ENCODE measurements around the gene POLR3H.

The POLR3H gene

DNA sequence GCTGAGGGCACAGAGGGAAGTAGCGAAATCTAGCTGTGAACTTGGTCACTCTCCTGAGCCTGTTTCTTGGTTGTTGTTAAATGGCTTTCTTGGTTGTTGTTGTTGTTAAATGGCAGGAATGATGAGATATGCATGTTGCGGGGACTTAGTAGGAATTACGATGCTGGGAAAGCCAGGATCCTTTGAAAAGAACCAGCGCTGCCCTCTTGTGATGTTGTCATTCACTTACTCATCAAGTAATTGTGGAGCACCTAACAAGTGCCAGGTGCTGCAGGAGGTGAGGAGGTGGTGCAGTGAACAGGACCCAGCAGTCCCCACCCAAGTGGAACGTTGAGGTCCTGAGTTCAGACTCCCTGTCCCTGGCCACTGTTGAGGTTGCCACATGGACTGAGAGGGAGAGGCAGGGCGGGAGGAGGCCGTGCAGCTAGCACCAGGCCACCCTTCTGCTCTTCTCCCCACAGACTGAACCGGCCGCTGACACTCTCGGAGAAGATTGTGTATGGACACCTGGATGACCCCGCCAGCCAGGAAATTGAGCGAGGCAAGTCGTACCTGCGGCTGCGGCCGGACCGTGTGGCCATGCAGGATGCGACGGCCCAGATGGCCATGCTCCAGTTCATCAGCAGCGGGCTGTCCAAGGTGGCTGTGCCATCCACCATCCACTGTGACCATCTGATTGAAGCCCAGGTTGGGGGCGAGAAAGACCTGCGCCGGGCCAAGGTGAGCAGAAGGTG lies 36.8 kb downstream of the POLR3H start:
- H3K9me3 ChIP-seq (ENCODE audit: severe bottlenecking) = no peaks in the 10 kb centered on the region
- no peaks in the 10 kb centered on the region for H3K27me3 ChIP-seq (ENCODE audit: insufficient read depth, poor library complexity, severe bottlenecking)
- ATAC-seq (ENCODE audit: low read depth) (no peak), DNase-seq (ENCODE audit: low spot score) (no peak)
- peaks cover 27% of the 10 kb centered on the region for H3K36me3 ChIP-seq (ENCODE audit: low read depth)
- H3K4me1 ChIP-seq (ENCODE audit: insufficient read depth, poor library complexity, severe bottlenecking) = peaks cover 1% of the 10 kb centered on the region
- TF ChIP-seq CTCF (IDR thresholded peaks at IDR 0.05; ENCODE audit: poor library complexity, severe bottlenecking) = no peak
- H3K27ac ChIP-seq (ENCODE audit: poor library complexity, severe bottlenecking) = no peak overlapping the region
- no peak overlapping the region for H3K4me3 ChIP-seq (ENCODE audit: severe bottlenecking)

DNA sequence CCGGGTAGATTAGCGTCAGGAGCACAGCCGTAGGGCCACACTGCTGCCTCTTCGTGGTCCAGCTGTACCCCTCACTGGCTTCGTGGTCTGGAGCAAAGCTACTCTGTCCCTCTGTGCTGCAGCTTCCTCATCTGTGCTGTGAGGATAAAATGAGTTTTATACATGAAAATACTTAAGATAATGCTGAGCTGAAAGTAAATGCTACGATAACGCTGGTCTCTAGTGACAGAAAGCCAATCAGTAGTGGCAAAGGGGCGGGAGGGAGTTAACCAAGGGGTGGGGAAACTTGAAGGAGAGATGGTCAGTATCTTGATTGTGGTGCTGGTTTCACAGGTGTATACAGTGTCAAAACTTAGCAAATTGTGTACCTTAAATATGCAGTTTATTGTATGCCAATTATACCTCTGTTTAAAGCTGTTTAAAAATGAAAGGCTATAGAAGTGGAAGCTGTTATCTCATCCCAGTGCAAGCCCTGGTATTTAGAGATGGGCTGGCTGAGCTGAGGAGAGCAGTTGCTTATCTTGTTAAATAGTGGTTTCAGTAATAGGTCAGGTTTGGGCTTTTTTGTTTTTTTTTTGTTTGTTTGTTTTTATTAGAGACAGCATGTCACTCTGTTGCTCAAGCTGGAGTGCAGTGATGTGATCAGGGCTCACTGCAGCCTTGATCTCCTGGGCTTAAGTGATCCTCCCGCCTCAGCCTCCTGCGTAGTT lies 38.6 kb downstream of the POLR3H start:
- no peak overlapping the region for H3K4me3 ChIP-seq (ENCODE audit: severe bottlenecking)
- no peaks in the 10 kb centered on the region for H3K9me3 ChIP-seq (ENCODE audit: severe bottlenecking)
- no peak overlapping the region for H3K27ac ChIP-seq (ENCODE audit: poor library complexity, severe bottlenecking)
- DNase-seq (ENCODE audit: low spot score) = no peak
- no peak for TF ChIP-seq CTCF (IDR thresholded peaks at IDR 0.05; ENCODE audit: poor library complexity, severe bottlenecking)
- peaks cover 31% of the 10 kb centered on the region for H3K36me3 ChIP-seq (ENCODE audit: low read depth)
- H3K4me1 ChIP-seq (ENCODE audit: insufficient read depth, poor library complexity, severe bottlenecking) = no peaks in the 10 kb centered on the region
- H3K27me3 ChIP-seq (ENCODE audit: insufficient read depth, poor library complexity, severe bottlenecking) = no peaks in the 10 kb centered on the region
- ATAC-seq (ENCODE audit: low read depth) = no peak

- Histone ChIP-seq H3K9me3 (ENCODE audit: severe bottlenecking) (no peaks in the 10 kb centered on the region), H3K27me3 (ENCODE audit: insufficient read depth, poor library complexity, severe bottlenecking) (no peaks in the 10 kb centered on the region), H3K4me1 (ENCODE audit: insufficient read depth, poor library complexity, severe bottlenecking) (no peaks in the 10 kb centered on the region), H3K36me3 (ENCODE audit: low read depth) (peaks cover 32% of the 10 kb centered on the region), H3K27ac (ENCODE audit: poor library complexity, severe bottlenecking) (no peak overlapping the region), H3K4me3 (ENCODE audit: severe bottlenecking) (no peak overlapping the region)
- no peak for TF ChIP-seq CTCF (IDR thresholded peaks at IDR 0.05; ENCODE audit: poor library complexity, severe bottlenecking)
- no peak for DNase-seq (ENCODE audit: low spot score)
- ATAC-seq (ENCODE audit: low read depth) = no peak
These were observed 39.5 kb downstream of the POLR3H start for GRCh38 chr22:41504816-41505215.

DNA sequence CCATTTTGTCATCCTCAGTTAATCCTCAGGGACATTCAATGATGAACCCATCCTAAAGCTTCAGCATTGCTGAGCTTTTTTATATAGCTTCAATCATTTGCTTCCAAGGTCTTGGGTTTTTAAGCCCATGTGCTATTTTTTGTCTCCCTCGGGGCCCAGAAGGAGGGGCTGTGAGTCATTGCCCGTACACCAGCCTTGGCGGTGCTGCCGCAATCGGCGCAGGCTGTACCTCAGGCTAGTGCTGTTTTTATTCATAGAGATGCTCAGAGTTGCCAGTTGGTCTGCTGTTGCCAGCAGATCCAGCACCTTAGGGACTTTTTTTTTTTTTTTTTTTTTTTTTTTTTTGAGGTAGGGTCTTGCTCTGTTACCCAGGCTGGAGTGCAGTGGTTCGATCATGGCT lies 39.9 kb downstream of the POLR3H start:
- no peak for TF ChIP-seq CTCF (IDR thresholded peaks at IDR 0.05; ENCODE audit: poor library complexity, severe bottlenecking)

GRCh38 chr22:41501209-41501608 lies 43.1 kb downstream of the POLR3H start:
- no peak overlapping the region for H3K27ac ChIP-seq (ENCODE audit: poor library complexity, severe bottlenecking)
- TF ChIP-seq CTCF (IDR thresholded peaks at IDR 0.05; ENCODE audit: poor library complexity, severe bottlenecking) = no peak
- DNase-seq (ENCODE audit: low spot score) = no peak

More for the DNA sequence above, 39.9 kb downstream of the POLR3H start:
- Histone ChIP-seq H3K9me3 (ENCODE audit: severe bottlenecking) (no peaks in the 10 kb centered on the region), H3K36me3 (ENCODE audit: low read depth) (peaks cover 36% of the 10 kb centered on the region), H3K27me3 (ENCODE audit: insufficient read depth, poor library complexity, severe bottlenecking) (no peaks in the 10 kb centered on the region), H3K27ac (ENCODE audit: poor library complexity, severe bottlenecking) (no peak overlapping the region), H3K4me1 (ENCODE audit: insufficient read depth, poor library complexity, severe bottlenecking) (no peaks in the 10 kb centered on the region), H3K4me3 (ENCODE audit: severe bottlenecking) (no peak overlapping the region)
- DNase-seq (ENCODE audit: low spot score) = no peak
- no peak for ATAC-seq (ENCODE audit: low read depth)

More at GRCh38 chr22:41501209-41501608, 43.1 kb downstream of the POLR3H start:
- no peaks in the 10 kb centered on the region for H3K9me3 ChIP-seq (ENCODE audit: severe bottlenecking)
- H3K36me3 ChIP-seq (ENCODE audit: low read depth) = peaks cover 27% of the 10 kb centered on the region
- no peak for ATAC-seq (ENCODE audit: low read depth)
- no peaks in the 10 kb centered on the region for H3K27me3 ChIP-seq (ENCODE audit: insufficient read depth, poor library complexity, severe bottlenecking)
- no peaks in the 10 kb centered on the region for H3K4me1 ChIP-seq (ENCODE audit: insufficient read depth, poor library complexity, severe bottlenecking)
- no peak overlapping the region for H3K4me3 ChIP-seq (ENCODE audit: severe bottlenecking)

All from RWPE2 (cell line).